HepG2 (cell line): ENCODE measurements around the gene FLAD1. TPM values are rescaled to one million over a fixed set of nuclear protein-coding genes. Genes with fewer than 3 reads are reported as not detected.

Experiments
- CHD2 ChIP-seq: IDR thresholded peaks from 2 replicates; pipeline ENCODE4 v1.6.1; 2011; ENCODE audit warnings: low read depth, low read length, improper control_type of control experiment
- ERF ChIP-seq: IDR thresholded peaks from 2 replicates; pipeline ENCODE4 v1.6.1; 2018; ENCODE audit warnings: missing biosample characterization, missing genetic modification reagents
- FOSL1 ChIP-seq: sonication (generic); formaldehyde crosslinking; IDR thresholded peaks from 2 replicates; pipeline ENCODE4 v1.9.0; 2021; ENCODE audit warnings: missing genetic modification reagents, borderline replicate concordance
- FOXK2 ChIP-seq: fragments of 450-650 bp; IDR thresholded peaks from 2 replicates; pipeline ENCODE4 v1.6.1; 2016
- GTF2F1 ChIP-seq: fragments of 150-350 bp; IDR thresholded peaks from 2 replicates; pipeline ENCODE4 v1.6.1; 2014; ENCODE audit warnings: low read length
- GZF1 ChIP-seq: sonication (generic); formaldehyde crosslinking; IDR thresholded peaks from 2 replicates; pipeline ENCODE4 v1.5.1; 2020; ENCODE audit warnings: mild to moderate bottlenecking, missing genetic modification reagents
- MEIS2 ChIP-seq: sonication (generic); formaldehyde crosslinking; IDR thresholded peaks from 2 replicates; pipeline ENCODE4 v1.9.0; 2021; ENCODE audit warnings: mild to moderate bottlenecking, missing genetic modification reagents
- NBN ChIP-seq: fragments of 450-650 bp; conservative IDR thresholded peaks from 2 replicates; pipeline ENCODE4 v1.6.1; 2017
- NR2F1 ChIP-seq, 2 experiments: fragments of 450-650 bp in 1 of 2; formaldehyde crosslinking in 1 of 2; IDR thresholded peaks; 2 replicates each; pipeline versions ENCODE4 v1.5.0 to v1.6.1; 2016 to 2020; ENCODE audit warnings: mild to moderate bottlenecking in 1 of 2, missing compliant biosample characterization in 1 of 2, missing genetic modification reagents in 1 of 2, moderate library complexity in 1 of 2
- NR3C1 ChIP-seq: sonication (generic); formaldehyde crosslinking; IDR thresholded peaks from 2 replicates; pipeline ENCODE4 v1.4.0; 2020; ENCODE audit warnings: missing genetic modification reagents
- PAWR ChIP-seq: sonication (generic); formaldehyde crosslinking; IDR thresholded peaks from 2 replicates; pipeline ENCODE4 v1.4.0; 2020; ENCODE audit warnings: missing genetic modification reagents, mild to moderate bottlenecking, borderline replicate concordance
- PITX1 ChIP-seq: sonication (generic); formaldehyde crosslinking; IDR thresholded peaks from 2 replicates; pipeline ENCODE4 v1.5.1; 2020; ENCODE audit warnings: mild to moderate bottlenecking, missing genetic modification reagents
- SKI ChIP-seq: fragments of 450-650 bp; IDR thresholded peaks from one replicate; pipeline ENCODE4 v1.6.1; 2018; ENCODE audit warnings: mild to moderate bottlenecking; ENCODE audit not compliant: partially characterized antibody
- SMARCC2 ChIP-seq: fragments of 450-650 bp; IDR thresholded peaks from 2 replicates; pipeline ENCODE4 v1.6.1; 2017; ENCODE audit warnings: antibody characterized with exemption, mild to moderate bottlenecking
- SMARCE1 ChIP-seq: fragments of 450-650 bp; IDR thresholded peaks from 2 replicates; pipeline ENCODE4 v1.6.1; 2017; ENCODE audit warnings: borderline replicate concordance
- SUZ12 ChIP-seq: fragments of 150-350 bp; IDR thresholded peaks from 2 replicates; pipeline ENCODE4 v1.6.1; 2014; ENCODE audit warnings: low read depth, low read length
- TEAD2 ChIP-seq: sonication (generic); formaldehyde crosslinking; IDR thresholded peaks from 2 replicates; pipeline ENCODE4 v1.9.0; 2021; ENCODE audit warnings: missing genetic modification reagents
- TGIF2 ChIP-seq: IDR thresholded peaks from 2 replicates; pipeline ENCODE4 v1.6.1; 2016; ENCODE audit warnings: control low read depth, missing compliant biosample characterization
- ZEB1 ChIP-seq: IDR thresholded peaks from 2 replicates; pipeline ENCODE4 v1.6.1; 2012; ENCODE audit warnings: mild to moderate bottlenecking, low read depth, inconsistent platforms; ENCODE audit not compliant: insufficient replicate concordance
- ZFX ChIP-seq: sonication (generic); formaldehyde crosslinking; IDR thresholded peaks from 2 replicates; pipeline ENCODE4 v1.4.0; 2020; ENCODE audit warnings: mild to moderate bottlenecking, low read depth, missing genetic modification reagents, moderate library complexity
- ZNF296 ChIP-seq: sonication (generic); formaldehyde crosslinking; conservative IDR thresholded peaks from 2 replicates; pipeline ENCODE4 v1.5.0; 2020; ENCODE audit warnings: mild to moderate bottlenecking, missing genetic modification reagents
- ZNF3 ChIP-seq: IDR thresholded peaks from 2 replicates; pipeline ENCODE4 v1.7.0; 2017; ENCODE audit warnings: inconsistent platforms
- ZNF746 ChIP-seq: sonication (generic); formaldehyde crosslinking; IDR thresholded peaks from 2 replicates; pipeline ENCODE4 v1.8.0; 2022; ENCODE audit warnings: mild to moderate bottlenecking, missing genetic modification reagents
- ZNF772 ChIP-seq: sonication (generic); formaldehyde crosslinking; IDR thresholded peaks from 2 replicates; pipeline ENCODE4 v1.5.0; 2020; ENCODE audit warnings: mild to moderate bottlenecking, missing genetic modification reagents
- ZNF792 ChIP-seq: IDR thresholded peaks from 2 replicates; pipeline ENCODE4 v1.6.1; 2016
- polyA plus RNA-seq, 8 experiments: library from polyadenylated mRNA; depleted of rRNA in 3 of 8; stranded (reverse) in 7 of 8; unstranded in 1 of 8; fragments of >200 nt; fragmentation: Illumina TruSeq in 4 of 8; extraction: Trizol in 4 of 8; gene quantifications; 2 replicates each; pipeline versions ENCODE4 v1.2.1 to v1.2.3, GENCODE V29; 2011 to 2016; ENCODE audit warnings: low read depth in 4 of 8, missing spikeins in 1 of 8, mixed read lengths in 1 of 8; ENCODE audit not compliant: insufficient read depth in 1 of 8
- total RNA-seq, 5 experiments: library from RNA; depleted of rRNA; stranded (reverse); fragments of >200 nt; fragmentation: Illumina TruSeq; extraction: Trizol; gene quantifications; 2 replicates each; pipeline ENCODE4 v1.2.3, GENCODE V29; 2016; ENCODE audit warnings: low read depth in 1 of 5
- TF ChIP-seq, protein P1 (sequence below): sonication (generic); formaldehyde crosslinking; IDR thresholded peaks from 2 replicates; pipeline ENCODE4 v1.9.0; 2021; ENCODE audit warnings: missing genetic modification reagents, mild to moderate bottlenecking, borderline replicate concordance
- TF ChIP-seq, protein P2 (sequence below): sonication (generic); formaldehyde crosslinking; IDR thresholded peaks from 2 replicates; pipeline ENCODE4 v1.4.0; 2020; ENCODE audit warnings: mild to moderate bottlenecking, low read depth, missing genetic modification reagents
- TF ChIP-seq, protein P3 (sequence below): sonication (generic); formaldehyde crosslinking; IDR thresholded peaks from 2 replicates; pipeline ENCODE4 v1.8.1; 2023; ENCODE audit warnings: mild to moderate bottlenecking, moderate library complexity, missing genetic modification reagents
- TF ChIP-seq, protein P4 (sequence below): IDR thresholded peaks from 2 replicates; pipeline ENCODE4 v1.6.1; 2016; ENCODE audit warnings: mild to moderate bottlenecking, missing biosample characterization, missing genetic modification reagents

Gene FLAD1
- total and polyA plus RNA-seq, 2 of the 13 experiments (the other 11 are each of a cell fraction or from before 2014, with no cell fraction given) = 25.9 to 32.8 TPM

DNA sequence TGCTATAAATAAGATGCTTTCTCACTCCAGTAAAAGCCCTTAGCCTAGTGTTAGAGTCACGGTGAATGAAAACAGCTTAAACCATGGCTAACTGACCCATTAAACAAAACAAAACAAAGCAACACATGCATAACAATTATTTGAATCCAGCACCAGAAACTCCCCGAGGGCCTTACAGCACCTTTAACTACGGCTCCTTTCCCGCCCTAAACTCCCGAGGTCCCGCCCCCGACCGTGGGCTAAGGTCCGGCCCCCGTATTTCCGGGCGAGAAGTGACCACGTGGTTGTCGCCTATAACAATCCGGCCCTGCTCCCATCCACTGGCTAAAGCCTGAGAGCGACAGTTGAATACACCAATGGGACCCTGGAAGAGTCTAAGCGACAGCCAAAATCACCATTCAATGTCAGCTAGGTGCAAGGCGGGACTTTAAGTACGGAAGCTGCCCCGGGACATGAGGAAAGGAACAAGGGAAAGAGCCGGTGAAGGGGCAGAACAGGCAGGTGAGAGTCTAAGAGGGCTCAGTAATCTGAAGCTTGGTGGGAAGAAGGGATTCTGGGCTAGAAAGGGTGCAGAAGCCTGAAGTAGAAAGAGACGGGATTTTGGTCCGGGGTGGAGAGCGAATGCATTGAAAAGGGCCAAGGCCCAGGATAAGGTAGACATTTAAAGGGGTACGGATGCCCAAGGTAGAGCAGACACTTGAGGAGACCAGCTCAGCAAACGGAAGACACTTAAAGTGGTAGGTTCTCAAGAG is at the start of gene FLAD1 (continued):
- TF ChIP-seq ZFX (CRISPR knock-in tag) (peak; percentile 56; the same call in 1 of the 2 replicates), MEIS2 (CRISPR knock-in tag) (0 out of 2 replicates have a peak, but pooled peaks have one; percentile 15), ZNF772 (CRISPR knock-in tag) (no peak), GZF1 (peak; percentile 57), TEAD2 (CRISPR knock-in tag) (0 out of 2 replicates have a peak, but pooled peaks have one; percentile 41), ZNF3 (no peak), SMARCC2 (no peak), SKI (no peak), TGIF2 (peak; percentile 85), SMARCE1 (no peak), NBN (no peak), ZNF792 (no peak), ERF (CRISPR knock-in tag) (peak; percentile 83), ZNF296 (CRISPR knock-in tag) (no peak), FOSL1 (no peak), NR2F1 (CRISPR knock-in tag; IDR thresholded peaks at IDR 0.05) (no peak), CHD2 (peak; percentile 74; the same call in 1 of the 2 replicates), FOXK2 (peak; percentile 41; the same call in 1 of the 2 replicates), SUZ12 (no peak), PAWR (CRISPR knock-in tag) (no peak), GTF2F1 (no peak), ZEB1 (no peak), NR3C1 (CRISPR knock-in tag) (no peak), ZNF746 (CRISPR knock-in tag) (no peak), PITX1 (peak; percentile 44; the same call in 1 of the 2 replicates)
- TF ChIP-seq, protein P1, sequence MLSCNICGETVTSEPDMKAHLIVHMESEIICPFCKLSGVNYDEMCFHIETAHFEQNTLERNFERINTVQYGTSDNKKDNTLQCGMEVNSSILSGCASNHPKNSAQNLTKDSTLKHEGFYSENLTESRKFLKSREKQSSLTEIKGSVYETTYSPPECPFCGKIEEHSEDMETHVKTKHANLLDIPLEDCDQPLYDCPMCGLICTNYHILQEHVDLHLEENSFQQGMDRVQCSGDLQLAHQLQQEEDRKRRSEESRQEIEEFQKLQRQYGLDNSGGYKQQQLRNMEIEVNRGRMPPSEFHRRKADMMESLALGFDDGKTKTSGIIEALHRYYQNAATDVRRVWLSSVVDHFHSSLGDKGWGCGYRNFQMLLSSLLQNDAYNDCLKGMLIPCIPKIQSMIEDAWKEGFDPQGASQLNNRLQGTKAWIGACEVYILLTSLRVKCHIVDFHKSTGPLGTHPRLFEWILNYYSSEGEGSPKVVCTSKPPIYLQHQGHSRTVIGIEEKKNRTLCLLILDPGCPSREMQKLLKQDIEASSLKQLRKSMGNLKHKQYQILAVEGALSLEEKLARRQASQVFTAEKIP (CRISPR knock-in tag) = no peak
- TF ChIP-seq, protein P2, sequence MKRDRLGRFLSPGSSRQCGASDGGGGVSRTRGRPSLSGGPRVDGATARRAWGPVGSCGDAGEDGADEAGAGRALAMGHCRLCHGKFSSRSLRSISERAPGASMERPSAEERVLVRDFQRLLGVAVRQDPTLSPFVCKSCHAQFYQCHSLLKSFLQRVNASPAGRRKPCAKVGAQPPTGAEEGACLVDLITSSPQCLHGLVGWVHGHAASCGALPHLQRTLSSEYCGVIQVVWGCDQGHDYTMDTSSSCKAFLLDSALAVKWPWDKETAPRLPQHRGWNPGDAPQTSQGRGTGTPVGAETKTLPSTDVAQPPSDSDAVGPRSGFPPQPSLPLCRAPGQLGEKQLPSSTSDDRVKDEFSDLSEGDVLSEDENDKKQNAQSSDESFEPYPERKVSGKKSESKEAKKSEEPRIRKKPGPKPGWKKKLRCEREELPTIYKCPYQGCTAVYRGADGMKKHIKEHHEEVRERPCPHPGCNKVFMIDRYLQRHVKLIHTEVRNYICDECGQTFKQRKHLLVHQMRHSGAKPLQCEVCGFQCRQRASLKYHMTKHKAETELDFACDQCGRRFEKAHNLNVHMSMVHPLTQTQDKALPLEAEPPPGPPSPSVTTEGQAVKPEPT (CRISPR knock-in tag) = no peak
- TF ChIP-seq, protein P3, sequence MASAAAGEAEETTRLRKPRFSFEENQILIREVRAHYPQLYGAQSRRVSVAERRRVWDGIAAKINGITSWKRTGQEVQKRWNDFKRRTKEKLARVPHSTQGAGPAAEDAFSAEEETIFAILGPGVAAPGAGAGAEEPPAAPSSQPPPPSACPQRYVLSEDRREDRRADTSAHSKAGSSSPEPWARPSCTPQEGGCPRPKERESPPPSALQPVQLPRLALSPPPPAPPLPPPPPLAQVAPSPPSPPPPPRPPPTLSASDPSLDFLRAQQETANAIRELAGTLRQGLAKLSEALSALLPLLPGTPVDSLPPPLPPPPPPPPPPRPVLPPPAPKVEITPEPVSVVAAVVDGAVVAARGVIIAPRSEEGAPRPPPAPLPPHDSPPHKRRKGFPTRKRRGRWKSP (CRISPR knock-in tag) = no peak
- TF ChIP-seq, protein P4, sequence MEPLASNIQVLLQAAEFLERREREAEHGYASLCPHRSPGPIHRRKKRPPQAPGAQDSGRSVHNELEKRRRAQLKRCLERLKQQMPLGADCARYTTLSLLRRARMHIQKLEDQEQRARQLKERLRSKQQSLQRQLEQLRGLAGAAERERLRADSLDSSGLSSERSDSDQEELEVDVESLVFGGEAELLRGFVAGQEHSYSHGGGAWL = peak; percentile 39; the same call in 1 of the 2 replicates
